ENCODE measurements around the gene RXRA. TPM values are rescaled to one million over a fixed set of nuclear protein-coding genes. Genes with fewer than 3 reads are reported as not detected.

RXRA gene
- polyA plus RNA-seq, 3 donors, result 15.8 to 91.0 (median 23.2) TPM

DNA sequence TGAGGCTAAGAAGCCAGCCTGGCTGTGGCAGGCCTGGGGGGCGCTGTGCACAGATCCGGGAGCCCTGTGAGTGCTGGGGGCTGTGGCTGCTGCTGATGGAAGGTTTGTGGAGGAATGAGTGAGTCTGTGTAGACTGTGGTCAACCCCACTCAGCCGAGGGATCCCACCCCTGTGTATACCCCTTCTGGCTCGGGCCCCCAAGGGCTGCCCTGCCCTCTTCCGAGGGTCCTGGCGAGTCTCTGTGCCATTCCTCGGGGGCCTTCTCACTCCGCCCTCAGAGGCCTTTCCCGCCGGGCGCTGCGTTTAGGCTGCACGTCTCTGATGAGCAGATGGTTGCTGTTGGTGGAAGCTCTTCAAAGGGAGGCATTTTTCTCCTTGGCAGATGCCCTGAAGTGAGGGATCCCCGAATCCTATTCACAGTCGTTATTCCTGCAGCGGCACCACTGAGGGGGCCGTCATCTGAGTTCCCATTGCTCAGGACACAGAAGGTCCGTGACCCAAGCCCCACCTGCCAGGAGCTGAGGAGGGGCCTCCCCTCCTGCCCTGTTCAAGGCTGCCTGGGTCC, 94.1 kb downstream of the RXRA start:
- Histone ChIP-seq H3K9ac (ENCODE audit: insufficient read depth, low read length, poor library complexity, severe bottlenecking) (no peak overlapping the region), H3K4me1 (ENCODE audit: control insufficient read depth in 1 of 2, insufficient read depth in 2 of 2, low read length in 2 of 2) (no peaks in the 10 kb centered on the region), H3K27me3 (ENCODE audit: control insufficient read depth in 2 of 2, insufficient read depth in 2 of 2, low read length in 2 of 2) (no peaks in the 10 kb centered on the region), H2AFZ (ENCODE audit: insufficient read depth, low read depth, low read length, poor library complexity, severe bottlenecking) (no peak overlapping the region), H4K20me1 (ENCODE audit: insufficient read depth, low read length) (peaks cover 99% of the 10 kb centered on the region), H3K36me3 (replicated peaks in 1 of 2; ENCODE audit: control insufficient read depth in 1 of 2, insufficient read depth in 2 of 2, low read length in 2 of 2) (peaks cover 98 to 99% of the 10 kb centered on the region in 2 donors), H3K4me2 (replicated peaks; ENCODE audit: extremely low read depth, low read length, poor library complexity, severe bottlenecking) (no peak overlapping the region), H3K9me3 (replicated peaks in 1 of 2; ENCODE audit: control insufficient read depth in 1 of 2, insufficient read depth in 1 of 2, low read length in 2 of 2) (no peaks in the 10 kb centered on the region), H3K79me2 (ENCODE audit: insufficient read depth, low read length) (peaks cover 30% of the 10 kb centered on the region), H3K4me3 (replicated peaks in 1 of 3; ENCODE audit: low read depth in 2 of 3, low read length in 3 of 3) (no peak overlapping the region), H3K27ac (ENCODE audit: low read depth in 1 of 2, low read length in 2 of 2) (no peak overlapping the region)
- Mint-ChIP-seq H3K4me3 (no peak overlapping the region), H3K4me1 (peaks cover 2% of the 10 kb centered on the region), H3K36me3 (peaks cover 64 to 98% of the 10 kb centered on the region in 2 donors), H3K9me3 (no peaks in the 10 kb centered on the region), H3K27ac (peak overlapping the region in 1 of 7 donors; percentile 25), H3K27me3 (ENCODE audit: low read depth in 3 of 3) (peaks cover 0 to 2% (median 0%) of the 10 kb centered on the region in 3 donors)
- TF ChIP-seq, protein P1, sequence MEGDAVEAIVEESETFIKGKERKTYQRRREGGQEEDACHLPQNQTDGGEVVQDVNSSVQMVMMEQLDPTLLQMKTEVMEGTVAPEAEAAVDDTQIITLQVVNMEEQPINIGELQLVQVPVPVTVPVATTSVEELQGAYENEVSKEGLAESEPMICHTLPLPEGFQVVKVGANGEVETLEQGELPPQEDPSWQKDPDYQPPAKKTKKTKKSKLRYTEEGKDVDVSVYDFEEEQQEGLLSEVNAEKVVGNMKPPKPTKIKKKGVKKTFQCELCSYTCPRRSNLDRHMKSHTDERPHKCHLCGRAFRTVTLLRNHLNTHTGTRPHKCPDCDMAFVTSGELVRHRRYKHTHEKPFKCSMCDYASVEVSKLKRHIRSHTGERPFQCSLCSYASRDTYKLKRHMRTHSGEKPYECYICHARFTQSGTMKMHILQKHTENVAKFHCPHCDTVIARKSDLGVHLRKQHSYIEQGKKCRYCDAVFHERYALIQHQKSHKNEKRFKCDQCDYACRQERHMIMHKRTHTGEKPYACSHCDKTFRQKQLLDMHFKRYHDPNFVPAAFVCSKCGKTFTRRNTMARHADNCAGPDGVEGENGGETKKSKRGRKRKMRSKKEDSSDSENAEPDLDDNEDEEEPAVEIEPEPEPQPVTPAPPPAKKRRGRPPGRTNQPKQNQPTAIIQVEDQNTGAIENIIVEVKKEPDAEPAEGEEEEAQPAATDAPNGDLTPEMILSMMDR (IDR thresholded peaks at IDR 0.05), result no peak
- intact Hi-C loops (cut with micrococcal nuclease), result no loop called here
- no peak for DNase-seq
- 100% methylated on average over 8 of the region's 18 CpGs for WGBS (ENCODE audit: insufficient coverage)

DNA sequence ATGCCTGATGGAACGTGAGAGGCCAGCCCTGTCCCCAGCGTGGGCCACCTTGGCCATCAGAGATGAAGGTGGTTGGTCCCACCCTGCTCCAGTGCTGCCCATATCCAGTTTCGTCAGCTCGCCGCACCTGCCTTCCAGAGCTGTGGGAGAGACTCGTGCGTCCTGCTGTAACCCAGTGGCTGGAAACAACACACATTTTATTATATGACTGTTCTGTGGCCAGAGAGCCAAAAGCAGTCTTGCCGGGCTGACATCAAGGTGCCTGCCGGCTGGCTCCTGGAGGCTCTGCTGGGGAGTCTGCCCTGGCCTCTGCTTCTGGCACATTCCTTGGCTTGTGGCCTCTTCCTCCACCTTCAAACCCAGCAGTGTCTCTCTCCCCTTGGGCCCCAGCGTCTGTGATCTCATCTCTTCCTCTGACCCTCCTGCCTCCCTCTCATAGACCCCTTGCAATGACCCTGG, 94.7 kb downstream of the RXRA start:
- H3K4me2 ChIP-seq (replicated peaks; ENCODE audit: extremely low read depth, low read length, poor library complexity, severe bottlenecking), result no peak overlapping the region
- H3K9me3 ChIP-seq (replicated peaks in 1 of 2; ENCODE audit: control insufficient read depth in 1 of 2, insufficient read depth in 1 of 2, low read length in 2 of 2), result no peaks in the 10 kb centered on the region
- H2AFZ ChIP-seq (ENCODE audit: insufficient read depth, low read depth, low read length, poor library complexity, severe bottlenecking), result no peak overlapping the region
- Mint-ChIP-seq H3K9me3 (no peaks in the 10 kb centered on the region), H3K4me1 (no peaks in the 10 kb centered on the region), H3K4me3 (no peak overlapping the region), H3K27ac (peak overlapping the region in 1 of 7 donors; percentile 57), H3K36me3 (peaks cover 63 to 97% of the 10 kb centered on the region in 2 donors), H3K27me3 (ENCODE audit: low read depth in 3 of 3) (no peaks in the 10 kb centered on the region)
- TF ChIP-seq, protein P1 (IDR thresholded peaks at IDR 0.05), result no peak
- peaks cover 24% of the 10 kb centered on the region for H3K79me2 ChIP-seq (ENCODE audit: insufficient read depth, low read length)
- peaks cover 97 to 99% of the 10 kb centered on the region in 2 donors for H3K36me3 ChIP-seq (replicated peaks in 1 of 2; ENCODE audit: control insufficient read depth in 1 of 2, insufficient read depth in 2 of 2, low read length in 2 of 2)
- DNase-seq, result no peak
- peaks cover 99% of the 10 kb centered on the region for H4K20me1 ChIP-seq (ENCODE audit: insufficient read depth, low read length)
- WGBS (ENCODE audit: insufficient coverage), result 95% methylated on average over 10 of the region's 10 CpGs
- no peaks in the 10 kb centered on the region for H3K4me1 ChIP-seq (ENCODE audit: control insufficient read depth in 1 of 2, insufficient read depth in 2 of 2, low read length in 2 of 2)
- H3K9ac ChIP-seq (ENCODE audit: insufficient read depth, low read length, poor library complexity, severe bottlenecking), result no peak overlapping the region
- intact Hi-C loops (cut with micrococcal nuclease), result no loop called here
- H3K27ac ChIP-seq (ENCODE audit: low read depth in 1 of 2, low read length in 2 of 2), result no peak overlapping the region
- H3K27me3 ChIP-seq (ENCODE audit: control insufficient read depth in 2 of 2, insufficient read depth in 2 of 2, low read length in 2 of 2), result no peaks in the 10 kb centered on the region
- H3K4me3 ChIP-seq (replicated peaks in 1 of 3; ENCODE audit: low read depth in 2 of 3, low read length in 3 of 3), result no peak overlapping the region
